SK-N-SH (cell line): ENCODE measurements around the gene GMNN. TPM values are rescaled to one million over a fixed set of nuclear protein-coding genes. Genes with fewer than 3 reads are reported as not detected.

ENCODE experiments used
- CTCF ChIA-PET: fragments of 300-600, 350-600 bp; formaldehyde crosslinking; extraction: SDS; loops from one replicate; lab custom pipeline; 2021; lab: Yijun Ruan, JAX
- POLR2A ChIA-PET: fragments of 350-600 bp; sonication (Branson Sonifier 250); formaldehyde crosslinking; extraction: SDS; loops from one replicate; lab custom pipeline; 2020; ENCODE audit warnings: antibody characterized with exemption, inconsistent platforms; lab: Yijun Ruan, JAX
- DNase-seq: peaks from one replicate; pipeline ENCODE4 v3.0.0; 2012
- H2AFZ ChIP-seq: fragments of 200-600 bp; sonication (generic); 2 replicates; pipeline ENCODE4 v1.8.1; 2016; ENCODE audit warnings: antibody characterized with exemption, mild to moderate bottlenecking, low read depth
- H3F3A ChIP-seq: fragments of 200-600 bp; sonication (generic); replicated peaks from 2 replicates; pipeline ENCODE3; 2016; ENCODE audit warnings: antibody characterized with exemption, mild to moderate bottlenecking; ENCODE audit not compliant: insufficient read depth
- H3K27ac ChIP-seq, 2 experiments: fragments of 200-500 bp in 1 of 2; fragments of 200-600 bp in 1 of 2; sonication (Bioruptor generic) in 1 of 2; sonication (generic), shearing (Covaris generic) in 1 of 2; 2 replicates each; pipeline versions ENCODE4 v1.5.1 to v1.6.1; 2014 to 2016; ENCODE audit warnings: low read depth in 2 of 2, inconsistent platforms in 1 of 2, low read length in 1 of 2, mild to moderate bottlenecking in 1 of 2, mixed read lengths in 1 of 2
- H3K27me3 ChIP-seq: fragments of 200-600 bp; sonication (generic), shearing (Covaris generic); 2 replicates; pipeline ENCODE4 v1.6.1; 2016; ENCODE audit warnings: mixed run types; ENCODE audit not compliant: insufficient read depth
- H3K36me3 ChIP-seq, 2 experiments: fragments of 200-500 bp in 1 of 2; fragments of 200-600 bp in 1 of 2; sonication (Bioruptor generic) in 1 of 2; sonication (generic) in 1 of 2; replicated peaks in 1 of 2; 2 replicates each; pipeline versions ENCODE3 to v1.5.1; 2014 to 2016; ENCODE audit warnings: low read length in 1 of 2, mild to moderate bottlenecking in 1 of 2; ENCODE audit not compliant: insufficient read depth in 2 of 2, control insufficient read depth in 1 of 2
- H3K4me1 ChIP-seq, 2 experiments: fragments of 200-500 bp in 1 of 2; fragments of 200-600 bp in 1 of 2; sonication (Bioruptor generic) in 1 of 2; sonication (generic), shearing (Covaris generic) in 1 of 2; 2 replicates each; pipeline versions ENCODE4 v1.5.1 to v1.6.1; 2014 to 2016; ENCODE audit warnings: low read depth in 1 of 2, low read length in 1 of 2, mixed run types in 1 of 2; ENCODE audit not compliant: insufficient read depth in 2 of 2, control insufficient read depth in 1 of 2
- H3K4me2 ChIP-seq: fragments of 200-600 bp; sonication (generic), shearing (Covaris generic); 2 replicates; pipeline ENCODE4 v1.6.1; 2017; ENCODE audit warnings: mixed run types
- H3K4me3 ChIP-seq, 2 experiments: fragments of 200-500 bp in 1 of 2; fragments of 200-600 bp in 1 of 2; sonication (Bioruptor generic) in 1 of 2; sonication (generic), shearing (Covaris generic) in 1 of 2; 2 replicates each; pipeline versions ENCODE4 v1.5.1 to v1.8.1; 2014 to 2016; ENCODE audit warnings: low read depth in 2 of 2, inconsistent platforms in 1 of 2, low read length in 1 of 2, mild to moderate bottlenecking in 1 of 2, mixed read lengths in 1 of 2, moderate library complexity in 1 of 2
- H3K79me2 ChIP-seq: fragments of 200-600 bp; sonication (generic); 2 replicates; pipeline ENCODE4 v1.8.1; 2017; ENCODE audit warnings: mild to moderate bottlenecking; ENCODE audit not compliant: insufficient read depth
- H3K9ac ChIP-seq: fragments of 200-600 bp; sonication (generic); 2 replicates; pipeline ENCODE4 v1.6.1; 2017; ENCODE audit warnings: mixed run types
- H3K9me2 ChIP-seq: fragments of 200-600 bp; sonication (generic); 2 replicates; pipeline ENCODE4 v1.6.1; 2017; ENCODE audit warnings: mixed run types
- H3K9me3 ChIP-seq: fragments of 200-600 bp; sonication (generic); 2 replicates; pipeline ENCODE4 v1.6.1; 2017; ENCODE audit warnings: mixed run types, mild to moderate bottlenecking, moderate library complexity
- H4K20me1 ChIP-seq: fragments of 200-600 bp; sonication (generic); 2 replicates; pipeline ENCODE4 v1.6.1; 2017; ENCODE audit warnings: mild to moderate bottlenecking, mixed run types; ENCODE audit not compliant: insufficient read depth
- CHD2 ChIP-seq: fragments of 150-350 bp; IDR thresholded peaks from 2 replicates; pipeline ENCODE4 v1.6.1; 2018; ENCODE audit warnings: low read length; ENCODE audit not compliant: partially characterized antibody
- EP300 ChIP-seq, 2 experiments: IDR thresholded peaks; 2 replicates each; pipeline versions ENCODE4 v1.4.0 to v1.6.1; 2012; ENCODE audit warnings: borderline replicate concordance in 1 of 2, low read depth in 1 of 2, low read length in 1 of 2
- EZH2phosphoT487 ChIP-seq: fragments of 200-600 bp; sonication (generic); IDR thresholded peaks from 2 replicates; pipeline ENCODE4 v1.6.1; 2017; ENCODE audit warnings: low read depth, mixed run types, mild to moderate bottlenecking, antibody characterized with exemption, moderate library complexity, borderline replicate concordance
- FOXM1 ChIP-seq: IDR thresholded peaks from 2 replicates; pipeline ENCODE4 v1.4.0; 2012; ENCODE audit warnings: low read depth, mild to moderate bottlenecking
- JUND ChIP-seq: IDR thresholded peaks from 2 replicates; pipeline ENCODE4 v1.4.0; 2012
- NRF1 ChIP-seq: IDR thresholded peaks from 2 replicates; pipeline ENCODE4 v1.6.1; 2012; ENCODE audit warnings: low read depth, mild to moderate bottlenecking, low read length
- POLR2AphosphoS5 ChIP-seq: IDR thresholded peaks from 2 replicates; pipeline ENCODE4 v1.6.1; 2012; ENCODE audit warnings: low read depth, low read length
- RFX5 ChIP-seq: IDR thresholded peaks from 2 replicates; pipeline ENCODE4 v1.6.1; 2012; ENCODE audit warnings: mild to moderate bottlenecking, improper control_type of control experiment, low read length
- RXRA ChIP-seq: IDR thresholded peaks from 2 replicates; pipeline ENCODE4 v1.4.0; 2012; ENCODE audit warnings: low read depth, mild to moderate bottlenecking, borderline replicate concordance
- SMC3 ChIP-seq: IDR thresholded peaks from 2 replicates; pipeline ENCODE4 v1.6.1; 2012; ENCODE audit warnings: low read depth, low read length, improper control_type of control experiment
- TCF12 ChIP-seq: IDR thresholded peaks from 2 replicates; pipeline ENCODE4 v1.4.0; 2012
- TEAD4 ChIP-seq: IDR thresholded peaks from 2 replicates; pipeline ENCODE4 v1.4.0; 2012; ENCODE audit warnings: mild to moderate bottlenecking, borderline replicate concordance; ENCODE audit not compliant: insufficient read depth
- WGBS: methylation state at CpG from one replicate; pipeline ENCODE4 v1.1.6; 2017; ENCODE audit warnings: low lambda C conversion rate; 5-methylcytosine and 5-hydroxymethylcytosine counted together
- polyA plus RNA-seq, 3 experiments: library from polyadenylated mRNA; depleted of rRNA; stranded (reverse); fragments of >200 nt; gene quantifications; 2 replicates each; pipeline ENCODE4 v1.2.3, GENCODE V29; 2012
- TF ChIP-seq, protein P1 (sequence below): fragments of 200-600 bp; sonication (generic); IDR thresholded peaks from 2 replicates; pipeline ENCODE4 v1.6.1; 2017; ENCODE audit warnings: antibody characterized with exemption, mild to moderate bottlenecking, moderate library complexity
- TF ChIP-seq, protein P2 (sequence below): IDR thresholded peaks from 2 replicates; pipeline ENCODE4 v1.4.0; 2012; ENCODE audit warnings: low read depth, borderline replicate concordance
- TF ChIP-seq, protein P3 (sequence below): IDR thresholded peaks from 2 replicates; pipeline ENCODE4 v1.4.0; 2012; ENCODE audit warnings: low read depth, borderline replicate concordance

Gene GMNN
- polyA plus RNA-seq, 1 of the 3 experiments (the other 2 are of a cell fraction) = 16.8 TPM

DNA sequence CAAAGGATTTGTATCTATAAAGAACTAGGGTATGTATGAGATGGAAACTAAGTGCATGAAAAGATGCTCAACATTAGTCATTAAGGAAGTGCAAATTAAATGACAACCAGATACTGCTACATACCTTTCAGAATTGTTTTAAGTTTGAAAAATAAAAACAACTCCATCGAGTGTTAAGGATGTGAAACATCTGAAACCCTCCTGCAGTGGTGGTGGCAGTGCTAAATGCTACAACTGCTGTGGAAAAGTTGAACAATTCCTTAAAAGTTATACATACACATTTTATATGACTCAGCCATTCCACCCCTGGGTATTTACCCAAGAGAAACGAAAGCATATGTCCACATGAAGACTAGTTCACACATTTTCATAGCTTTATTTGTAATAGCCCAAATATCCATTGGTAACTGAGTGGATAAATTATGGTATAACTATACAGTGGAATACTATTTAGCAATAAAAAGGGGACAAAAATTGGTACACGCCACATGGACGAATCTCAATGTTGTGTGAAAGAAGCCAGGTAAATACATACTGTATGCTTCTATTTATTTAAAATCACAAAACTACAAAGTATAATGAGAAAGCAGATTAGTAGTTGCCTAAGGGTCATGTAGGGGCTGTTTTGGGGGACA lies 13.4 kb downstream of the GMNN start:
- H4K20me1 ChIP-seq = no peaks in the 10 kb centered on the region
- H2AFZ ChIP-seq = no peak overlapping the region
- H3K4me3 ChIP-seq = no peak overlapping the region
- no peaks in the 10 kb centered on the region for H3K4me1 ChIP-seq
- ChIA-PET CTCF (interaction anchor here (1.3 kb wide), 1 partner anchor 10 kb away, joined by 3 read pairs; no protein-coding TSS in a partner anchor), POLR2A (no interaction called here)
- H3F3A ChIP-seq = peaks cover 4% of the 10 kb centered on the region
- H3K27me3 ChIP-seq = no peaks in the 10 kb centered on the region
- TF ChIP-seq, protein P1, sequence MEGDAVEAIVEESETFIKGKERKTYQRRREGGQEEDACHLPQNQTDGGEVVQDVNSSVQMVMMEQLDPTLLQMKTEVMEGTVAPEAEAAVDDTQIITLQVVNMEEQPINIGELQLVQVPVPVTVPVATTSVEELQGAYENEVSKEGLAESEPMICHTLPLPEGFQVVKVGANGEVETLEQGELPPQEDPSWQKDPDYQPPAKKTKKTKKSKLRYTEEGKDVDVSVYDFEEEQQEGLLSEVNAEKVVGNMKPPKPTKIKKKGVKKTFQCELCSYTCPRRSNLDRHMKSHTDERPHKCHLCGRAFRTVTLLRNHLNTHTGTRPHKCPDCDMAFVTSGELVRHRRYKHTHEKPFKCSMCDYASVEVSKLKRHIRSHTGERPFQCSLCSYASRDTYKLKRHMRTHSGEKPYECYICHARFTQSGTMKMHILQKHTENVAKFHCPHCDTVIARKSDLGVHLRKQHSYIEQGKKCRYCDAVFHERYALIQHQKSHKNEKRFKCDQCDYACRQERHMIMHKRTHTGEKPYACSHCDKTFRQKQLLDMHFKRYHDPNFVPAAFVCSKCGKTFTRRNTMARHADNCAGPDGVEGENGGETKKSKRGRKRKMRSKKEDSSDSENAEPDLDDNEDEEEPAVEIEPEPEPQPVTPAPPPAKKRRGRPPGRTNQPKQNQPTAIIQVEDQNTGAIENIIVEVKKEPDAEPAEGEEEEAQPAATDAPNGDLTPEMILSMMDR = no peak
- H3K36me3 ChIP-seq = peaks cover 46 to 47% of the 10 kb centered on the region in 2 experiments
- 76% methylated on average over 4 of the region's 4 CpGs for WGBS
- H3K4me2 ChIP-seq = no peak overlapping the region
- no peaks in the 10 kb centered on the region; the same call in 1 of the 2 replicates for H3K9me3 ChIP-seq
- H3K79me2 ChIP-seq = no peaks in the 10 kb centered on the region; the same call in 1 of the 2 replicates
- no peak overlapping the region; a peak in 1 of 4 replicates for H3K27ac ChIP-seq
- no peaks in the 10 kb centered on the region for H3K9me2 ChIP-seq
- no peak overlapping the region for H3K9ac ChIP-seq
- no peak for DNase-seq

DNA sequence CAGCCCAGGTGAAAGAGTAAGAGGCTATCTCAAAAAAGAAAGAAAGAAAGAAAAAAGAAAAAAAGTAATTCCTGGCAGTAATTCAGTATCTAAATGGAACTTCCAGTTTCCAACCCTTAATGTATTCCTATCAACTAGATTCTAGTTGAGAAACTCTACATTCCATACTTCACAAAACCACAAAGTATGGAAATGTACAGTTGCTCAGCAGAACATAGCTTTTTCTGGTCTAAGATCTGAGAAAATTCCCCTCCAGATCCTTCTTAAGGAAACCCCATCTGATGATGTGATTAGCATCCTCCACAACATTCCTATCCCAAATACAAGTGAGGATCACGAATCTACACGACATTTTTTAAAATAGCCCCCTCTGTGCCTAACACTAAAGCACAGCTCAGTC lies 20.4 kb downstream of the GMNN start:
- DNase-seq = no peak
- H3K36me3 ChIP-seq = no peaks in the 10 kb centered on the region
- no peaks in the 10 kb centered on the region for H4K20me1 ChIP-seq
- H2AFZ ChIP-seq = no peak overlapping the region
- no peak overlapping the region for H3K4me2 ChIP-seq
- peaks cover 0 to 3% of the 10 kb centered on the region in 2 experiments; a peak in 1 of 4 replicates for H3K4me1 ChIP-seq
- no peaks in the 10 kb centered on the region for H3K27me3 ChIP-seq
- no peaks in the 10 kb centered on the region for H3K9me2 ChIP-seq
- H3K4me3 ChIP-seq = no peak overlapping the region
- 88% methylated on average over 2 of the region's 2 CpGs for WGBS
- H3K9me3 ChIP-seq = no peaks in the 10 kb centered on the region
- H3K79me2 ChIP-seq = no peaks in the 10 kb centered on the region
- no peak overlapping the region for H3K27ac ChIP-seq
- ChIA-PET POLR2A (no interaction called here), CTCF (interaction anchor here (1.0 kb wide), 1 partner anchor 9 kb away, joined by 3 read pairs; no protein-coding TSS in a partner anchor)
- TF ChIP-seq CHD2 (no peak), JUND (no peak), NRF1 (no peak), SMC3 (no peak), RXRA (no peak), POLR2AphosphoS5 (no peak), FOXM1 (no peak), TCF12 (no peak), RFX5 (no peak), EZH2phosphoT487 (no peak), EP300 (IDR thresholded peaks at IDR 0.05; ENCODE audit: borderline replicate concordance in 1 of 2, low read depth in 1 of 2, low read length in 1 of 2) (no peak), TEAD4 (no peak)
- TF ChIP-seq, protein P2, sequence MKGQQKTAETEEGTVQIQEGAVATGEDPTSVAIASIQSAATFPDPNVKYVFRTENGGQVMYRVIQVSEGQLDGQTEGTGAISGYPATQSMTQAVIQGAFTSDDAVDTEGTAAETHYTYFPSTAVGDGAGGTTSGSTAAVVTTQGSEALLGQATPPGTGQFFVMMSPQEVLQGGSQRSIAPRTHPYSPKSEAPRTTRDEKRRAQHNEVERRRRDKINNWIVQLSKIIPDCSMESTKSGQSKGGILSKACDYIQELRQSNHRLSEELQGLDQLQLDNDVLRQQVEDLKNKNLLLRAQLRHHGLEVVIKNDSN = no peak
- TF ChIP-seq, protein P3, sequence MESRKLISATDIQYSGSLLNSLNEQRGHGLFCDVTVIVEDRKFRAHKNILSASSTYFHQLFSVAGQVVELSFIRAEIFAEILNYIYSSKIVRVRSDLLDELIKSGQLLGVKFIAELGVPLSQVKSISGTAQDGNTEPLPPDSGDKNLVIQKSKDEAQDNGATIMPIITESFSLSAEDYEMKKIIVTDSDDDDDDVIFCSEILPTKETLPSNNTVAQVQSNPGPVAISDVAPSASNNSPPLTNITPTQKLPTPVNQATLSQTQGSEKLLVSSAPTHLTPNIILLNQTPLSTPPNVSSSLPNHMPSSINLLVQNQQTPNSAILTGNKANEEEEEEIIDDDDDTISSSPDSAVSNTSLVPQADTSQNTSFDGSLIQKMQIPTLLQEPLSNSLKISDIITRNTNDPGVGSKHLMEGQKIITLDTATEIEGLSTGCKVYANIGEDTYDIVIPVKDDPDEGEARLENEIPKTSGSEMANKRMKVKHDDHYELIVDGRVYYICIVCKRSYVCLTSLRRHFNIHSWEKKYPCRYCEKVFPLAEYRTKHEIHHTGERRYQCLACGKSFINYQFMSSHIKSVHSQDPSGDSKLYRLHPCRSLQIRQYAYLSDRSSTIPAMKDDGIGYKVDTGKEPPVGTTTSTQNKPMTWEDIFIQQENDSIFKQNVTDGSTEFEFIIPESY = no peak
- no peaks in the 10 kb centered on the region for H3F3A ChIP-seq
- H3K9ac ChIP-seq = no peak overlapping the region
